Spleen (tissue), 7 donors: Measurements from ENCODE around the gene PPM1E.
"Not testable (repeated sequence)": the region's sequence is repeated elsewhere in the genome, so short reads cannot be mapped to it uniquely, and the experiment has no call there.

Source experiments
- POLR2A ChIP-seq, 3 donors: fragments of 450-650 bp; IDR thresholded peaks; one replicate each; pipeline ENCODE4 v1.5.1; 2017; ENCODE audit warnings: antibody characterized with exemption in 3 of 3, mild to moderate bottlenecking in 1 of 3
- TF ChIP-seq, protein P1 (sequence below), 11 experiments: fragments of 200-600 bp in 7 of 11; fragments of 450-650 bp in 4 of 11; sonication (generic) in 4 of 11; IDR thresholded peaks in 8 of 11; conservative IDR thresholded peaks in 3 of 11; 1 replicate in 7 of 11; 2 replicates in 4 of 11; pipeline versions ENCODE4 v1.4.0 to v1.8.0; 2016 to 2021; ENCODE audit warnings: antibody characterized with exemption in 11 of 11, inconsistent platforms in 4 of 11, mild to moderate bottlenecking in 1 of 11
- donor health status: DM: no; HTN: no; CAD: no; lungs with moderate emphysema.
- donor health status: DM: no; HTN: no; CAD: no.
- donor health status: DM: no; HTN: no; CAD: no.

DNA sequence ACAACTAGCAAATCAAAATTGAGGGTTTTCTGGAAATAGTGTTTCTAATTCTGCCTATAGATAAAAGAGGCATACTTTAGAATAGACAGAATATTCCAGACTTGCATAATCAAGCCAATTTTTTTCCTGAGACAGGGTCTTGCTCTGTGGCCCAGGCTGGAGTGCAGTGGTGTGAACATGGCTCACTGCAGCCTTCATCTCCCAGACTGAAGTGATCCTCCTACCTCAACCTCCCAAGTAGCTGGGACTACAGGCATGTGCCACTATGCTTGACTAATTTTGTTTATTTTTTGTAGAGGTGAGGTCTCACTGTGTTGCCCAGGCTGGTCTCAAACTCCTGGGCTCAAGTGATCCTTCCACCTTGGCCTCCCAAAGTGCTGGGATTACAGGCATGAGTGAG is 6.0 kb upstream of the PPM1E start:
- TF ChIP-seq, protein P1, sequence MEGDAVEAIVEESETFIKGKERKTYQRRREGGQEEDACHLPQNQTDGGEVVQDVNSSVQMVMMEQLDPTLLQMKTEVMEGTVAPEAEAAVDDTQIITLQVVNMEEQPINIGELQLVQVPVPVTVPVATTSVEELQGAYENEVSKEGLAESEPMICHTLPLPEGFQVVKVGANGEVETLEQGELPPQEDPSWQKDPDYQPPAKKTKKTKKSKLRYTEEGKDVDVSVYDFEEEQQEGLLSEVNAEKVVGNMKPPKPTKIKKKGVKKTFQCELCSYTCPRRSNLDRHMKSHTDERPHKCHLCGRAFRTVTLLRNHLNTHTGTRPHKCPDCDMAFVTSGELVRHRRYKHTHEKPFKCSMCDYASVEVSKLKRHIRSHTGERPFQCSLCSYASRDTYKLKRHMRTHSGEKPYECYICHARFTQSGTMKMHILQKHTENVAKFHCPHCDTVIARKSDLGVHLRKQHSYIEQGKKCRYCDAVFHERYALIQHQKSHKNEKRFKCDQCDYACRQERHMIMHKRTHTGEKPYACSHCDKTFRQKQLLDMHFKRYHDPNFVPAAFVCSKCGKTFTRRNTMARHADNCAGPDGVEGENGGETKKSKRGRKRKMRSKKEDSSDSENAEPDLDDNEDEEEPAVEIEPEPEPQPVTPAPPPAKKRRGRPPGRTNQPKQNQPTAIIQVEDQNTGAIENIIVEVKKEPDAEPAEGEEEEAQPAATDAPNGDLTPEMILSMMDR (IDR thresholded peaks at IDR 0.05 in 8 of 11, conservative IDR thresholded peaks at IDR 0.05 in 3 of 11) = not testable (repeated sequence)
- TF ChIP-seq POLR2A (IDR thresholded peaks at IDR 0.05) = not testable (repeated sequence)
